SKM-1 (cell line): ENCODE results near the gene ZNF92.
"Not testable (repeated sequence)": the region's sequence is repeated elsewhere in the genome, so short reads cannot be mapped to it uniquely, and the experiment has no call there.

ENCODE experiments used
- DNase-seq: peaks from one replicate; lab custom pipeline; 2025; ENCODE audit not compliant: unreplicated experiment; lab: John Stamatoyannopoulos, UW

The ZNF92 gene

GRCh38 chr7:65423286-65423685 lies 49.6 kb downstream of the ZNF92 start:
- DNase-seq = not testable (repeated sequence)

DNA sequence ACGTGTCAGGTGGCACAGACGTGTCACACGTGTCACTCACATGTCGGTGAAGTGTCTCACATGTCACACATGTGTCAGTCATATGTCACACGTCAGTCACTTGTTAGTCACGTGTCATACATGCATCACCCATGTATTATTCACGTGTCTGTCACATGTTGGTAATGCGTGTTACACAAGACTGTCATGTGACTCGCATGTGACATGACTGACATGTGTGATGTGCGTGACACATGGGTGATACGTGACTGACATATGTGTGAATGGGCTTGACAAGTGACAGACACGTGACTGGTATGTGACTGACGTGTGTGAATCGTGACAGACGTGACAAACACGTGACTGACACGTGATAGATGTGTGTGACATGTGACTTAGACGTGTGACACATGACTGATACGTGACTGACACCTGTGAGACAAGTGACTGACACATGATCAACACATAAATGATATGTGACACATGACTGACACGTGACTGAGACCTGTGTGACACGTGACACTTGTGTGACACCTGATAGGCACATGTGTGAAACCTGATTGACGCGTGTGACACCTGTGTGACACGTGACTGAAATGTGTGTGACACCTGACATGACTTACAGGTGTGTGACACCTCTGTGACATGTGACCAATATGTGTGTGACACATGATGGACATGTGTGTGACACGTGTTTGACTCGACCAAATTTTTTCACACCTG lies 56.1 kb downstream of the ZNF92 start:
- DNase-seq = no peak

GRCh38 chr7:65430344-65431186 lies 56.9 kb downstream of the ZNF92 start:
- no peak for DNase-seq

- DNase-seq = no peak
Measured at GRCh38 chr7:65434307-65434706, 60.7 kb downstream of the ZNF92 start.

DNA sequence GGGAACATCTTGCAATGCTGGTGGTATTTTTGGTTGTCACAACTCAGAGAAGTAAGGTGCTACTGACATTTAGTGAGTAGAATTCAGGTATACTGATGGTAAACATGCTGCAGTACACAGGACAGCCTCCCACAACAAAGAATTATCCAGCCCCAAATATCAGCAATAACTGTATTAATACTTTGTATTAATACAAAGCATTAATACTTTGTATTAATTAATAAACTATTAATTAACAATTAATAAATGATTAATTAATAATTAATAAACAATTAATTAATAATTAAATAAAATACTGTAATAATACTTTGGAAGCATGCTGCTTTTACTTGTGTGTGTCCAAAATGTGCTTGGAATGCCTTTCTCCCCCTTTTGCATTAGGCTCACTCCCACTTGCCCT lies 62.5 kb downstream of the ZNF92 start:
- no peak for DNase-seq

- no peak for DNase-seq
Measured at GRCh38 chr7:65438598-65438997, 64.9 kb downstream of the ZNF92 start.

DNA sequence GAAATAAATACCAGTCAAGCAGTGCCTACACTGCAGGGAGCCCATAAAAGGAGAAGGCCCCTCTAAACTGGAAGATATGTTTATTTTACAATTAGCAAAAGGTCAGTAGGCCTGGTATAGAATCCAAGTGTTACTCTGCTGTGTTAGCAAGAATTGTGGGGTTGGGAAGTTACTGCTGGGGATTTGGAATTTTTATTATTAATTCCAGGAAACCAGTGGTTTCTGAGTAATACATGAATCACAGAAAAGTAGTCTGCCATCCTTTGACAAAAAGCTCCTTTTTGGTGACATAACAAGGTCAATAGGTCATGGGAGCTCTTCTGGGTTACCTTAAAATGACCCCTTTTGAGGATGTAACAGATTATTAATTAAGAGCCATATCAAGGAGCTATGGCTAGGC lies 67.4 kb downstream of the ZNF92 start:
- DNase-seq = no peak

DNA sequence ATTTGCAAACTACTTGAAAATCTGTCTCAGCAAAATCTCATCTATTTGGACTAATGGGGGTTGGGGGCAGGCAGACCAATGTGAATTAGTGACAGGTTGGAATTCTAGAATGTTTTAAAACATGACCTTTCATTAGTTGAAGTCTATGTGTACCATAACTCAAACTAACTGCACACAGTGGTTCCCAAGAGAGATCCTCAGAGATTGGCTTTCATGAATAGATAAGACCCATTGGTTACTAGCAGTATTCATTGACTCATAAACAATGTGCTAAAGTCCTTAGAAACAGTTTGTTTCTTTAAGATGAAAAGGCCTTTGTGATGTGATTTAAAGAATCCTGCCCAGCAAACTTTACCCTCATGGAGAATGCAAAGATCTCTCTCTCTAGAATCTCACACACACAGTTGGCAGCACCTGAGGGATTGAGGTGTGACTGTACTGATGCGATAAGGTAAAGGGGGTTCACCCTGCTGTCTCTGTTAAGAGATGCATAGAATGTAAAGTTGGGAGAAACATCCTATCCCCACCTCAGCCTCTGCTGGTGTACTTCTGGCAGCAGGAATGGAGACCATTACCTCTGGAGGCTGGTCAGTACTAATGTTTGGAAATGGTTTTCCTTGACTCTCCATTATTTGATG lies 70.7 kb downstream of the ZNF92 start:
- no peak for DNase-seq

DNA sequence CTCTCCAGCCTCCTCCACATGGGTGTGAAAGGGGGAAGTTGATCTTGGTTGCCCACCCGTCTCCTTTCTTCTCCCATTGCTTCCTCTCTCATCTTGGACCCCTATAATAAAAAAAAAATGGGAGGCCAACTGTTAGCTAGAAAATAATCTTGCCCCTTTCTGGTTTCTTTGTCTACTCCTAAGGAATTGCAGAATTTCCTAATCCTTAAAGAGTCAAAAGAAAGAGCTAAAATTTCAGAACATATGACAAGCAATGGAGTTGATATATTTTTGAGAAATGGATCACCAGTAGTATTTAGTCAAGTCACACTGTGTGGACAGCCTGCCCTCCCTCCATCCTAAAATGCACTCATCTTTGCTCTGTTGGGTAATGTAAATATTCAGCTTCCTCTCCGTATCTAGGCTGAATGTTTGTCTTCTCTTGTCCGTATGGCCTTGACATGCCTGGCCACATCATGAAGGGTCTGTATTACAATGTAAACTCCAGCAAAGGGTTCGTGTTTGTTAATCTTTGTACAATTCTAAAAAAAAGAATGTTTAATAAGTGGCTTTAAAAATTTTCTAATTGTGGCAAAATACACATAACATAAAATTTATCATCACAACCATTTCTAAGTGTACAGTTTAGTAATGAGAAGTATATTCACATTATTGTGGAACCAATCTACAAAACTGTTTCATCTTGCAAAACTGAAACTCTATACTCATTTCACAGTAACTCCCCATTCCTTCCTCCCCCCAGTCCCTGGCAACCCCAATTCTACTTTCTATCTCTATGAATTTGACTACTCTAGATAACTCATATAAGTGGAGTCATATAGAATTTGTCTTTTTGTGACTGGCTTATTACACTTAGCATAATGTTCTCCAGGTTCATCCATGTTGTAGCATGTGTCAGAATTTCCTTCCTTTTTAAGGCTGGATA lies 71.5 kb downstream of the ZNF92 start:
- no peak for DNase-seq

- DNase-seq = not testable (repeated sequence)
Measured at GRCh38 chr7:65447041-65447440, 73.4 kb downstream of the ZNF92 start.

DNA sequence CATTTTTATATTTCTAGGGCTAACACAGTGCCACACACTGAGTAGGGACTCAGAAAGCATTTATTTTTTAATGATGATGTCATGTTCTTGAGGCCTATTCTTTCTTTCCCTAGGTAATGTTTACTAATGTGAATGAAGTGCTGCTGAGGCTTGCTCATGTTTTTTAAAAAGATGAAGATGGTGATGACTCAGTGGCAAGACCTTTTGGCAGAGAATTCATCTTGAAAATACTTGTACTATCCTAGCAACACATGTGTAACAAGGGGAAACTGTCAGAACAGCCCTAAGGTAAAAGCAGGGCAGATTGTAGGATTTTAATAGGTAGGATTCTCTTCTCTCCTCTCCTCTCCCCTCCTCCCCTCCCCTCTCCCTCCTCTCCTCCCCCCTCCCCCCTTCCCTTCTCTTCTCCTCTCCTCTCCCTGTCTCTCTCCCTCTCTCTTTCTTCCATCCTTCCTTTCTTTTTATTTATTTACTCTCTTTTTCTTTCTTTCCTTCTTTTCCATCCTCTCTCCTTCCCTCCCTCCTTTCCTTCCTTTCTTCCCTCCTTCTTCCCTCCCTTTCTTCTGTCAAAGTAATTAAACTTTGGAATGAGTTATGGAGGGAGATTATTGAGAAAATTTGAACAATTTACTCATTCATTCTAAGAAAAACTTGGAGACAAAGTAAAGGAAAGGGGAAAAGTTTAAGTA lies 75.3 kb downstream of the ZNF92 start:
- no peak for DNase-seq

DNA sequence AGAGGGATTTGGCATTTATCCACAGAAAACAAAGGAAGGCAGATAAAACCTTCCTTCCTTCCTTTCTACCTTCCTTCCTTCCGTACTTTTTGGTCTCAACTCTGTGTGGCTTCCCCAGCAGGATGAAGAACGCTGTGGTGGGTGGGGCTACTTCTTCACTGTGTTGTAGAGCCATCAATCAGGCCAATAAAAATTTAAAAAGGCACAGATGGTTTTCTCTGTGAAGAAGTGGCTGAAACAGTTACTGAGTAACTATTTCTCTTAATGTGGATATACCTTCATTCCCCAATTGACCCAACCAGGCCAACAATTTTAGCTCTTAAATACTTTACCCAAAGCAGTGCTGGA lies 75.8 kb downstream of the ZNF92 start:
- no peak for DNase-seq
